ENCODE data around the gene METTL23. TPM values are rescaled to one million over a fixed set of nuclear protein-coding genes. Genes with fewer than 3 reads are reported as not detected.

METTL23 gene
- total and polyA plus RNA-seq, 2 donors (not counting 3 experiments of a cell fraction or from before 2014, with no cell fraction given): 19.5 to 33.4 TPM

DNA sequence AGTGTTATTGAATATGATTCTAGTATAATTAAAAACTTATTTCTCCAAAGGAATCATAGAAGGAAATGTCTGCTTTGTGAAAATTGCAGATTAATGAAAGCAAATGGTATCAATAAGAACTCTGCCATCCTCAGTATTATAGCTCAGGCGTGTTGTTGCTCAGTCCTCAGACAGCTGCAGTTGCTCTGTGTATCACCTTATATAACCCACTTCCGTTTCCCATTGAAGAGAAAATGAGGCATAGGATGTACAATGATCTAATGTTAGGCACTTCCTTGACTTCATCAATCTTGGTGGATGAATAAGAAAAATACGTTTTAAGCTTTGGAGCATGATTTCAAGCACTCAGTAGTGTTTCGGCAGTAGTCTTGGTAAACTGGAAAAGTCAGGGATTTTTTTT is 25.4 kb downstream of the METTL23 start:
- dilution Hi-C loops (cut with MboI; ENCODE audit: extremely low pct_ligation_motif_present, low sequenced_read_pairs) (no loop called here), intact Hi-C loops (cut with micrococcal nuclease) (no loop called here)
- H3K79me2 ChIP-seq (ENCODE audit: control insufficient read depth, insufficient read depth, low read length): no peaks in the 10 kb centered on the region
- no peaks in the 10 kb centered on the region for H3K9me1 ChIP-seq (replicated peaks; ENCODE audit: control insufficient read depth, extremely low read depth, insufficient read depth, low read length)
- H3K36me3 ChIP-seq (ENCODE audit: control insufficient read depth in 2 of 2, extremely low read depth in 1 of 2, insufficient read depth in 2 of 2, low read length in 2 of 2): no peaks in the 10 kb centered on the region
- H3K9ac ChIP-seq (replicated peaks; ENCODE audit: extremely low read depth, insufficient read depth, low read length): no peak overlapping the region
- H2AFZ ChIP-seq (ENCODE audit: low read depth, low read length): no peak overlapping the region
- H4K20me1 ChIP-seq (replicated peaks; ENCODE audit: control insufficient read depth, extremely low read depth, insufficient read depth, low read length): no peaks in the 10 kb centered on the region
- FAIRE-seq (no peak), DNase-seq (ENCODE audit: low read depth, low spot score) (no peak)
- H3K4me1 ChIP-seq (ENCODE audit: control insufficient read depth, extremely low read depth, insufficient read depth, low read length): no peaks in the 10 kb centered on the region
- H3K9me3 ChIP-seq (replicated peaks; ENCODE audit: control insufficient read depth, insufficient read depth, low read length): no peaks in the 10 kb centered on the region
- BruUV-seq (replicated peaks): no TSS peak
- no peak overlapping the region for H3K27ac ChIP-seq (ENCODE audit: insufficient read depth, low read depth, low read length)
- ChIA-PET POLR2A (no interaction called here), CTCF (no interaction called here)
- H3K4me3 ChIP-seq (replicated peaks in 1 of 3; ENCODE audit: insufficient read depth in 1 of 3, low read depth in 1 of 3, low read length in 3 of 3): no peak overlapping the region
- no peak for TF ChIP-seq POLR2A (IDR thresholded peaks at IDR 0.05; ENCODE audit: low read depth, low read length)
- TF ChIP-seq, protein P1, sequence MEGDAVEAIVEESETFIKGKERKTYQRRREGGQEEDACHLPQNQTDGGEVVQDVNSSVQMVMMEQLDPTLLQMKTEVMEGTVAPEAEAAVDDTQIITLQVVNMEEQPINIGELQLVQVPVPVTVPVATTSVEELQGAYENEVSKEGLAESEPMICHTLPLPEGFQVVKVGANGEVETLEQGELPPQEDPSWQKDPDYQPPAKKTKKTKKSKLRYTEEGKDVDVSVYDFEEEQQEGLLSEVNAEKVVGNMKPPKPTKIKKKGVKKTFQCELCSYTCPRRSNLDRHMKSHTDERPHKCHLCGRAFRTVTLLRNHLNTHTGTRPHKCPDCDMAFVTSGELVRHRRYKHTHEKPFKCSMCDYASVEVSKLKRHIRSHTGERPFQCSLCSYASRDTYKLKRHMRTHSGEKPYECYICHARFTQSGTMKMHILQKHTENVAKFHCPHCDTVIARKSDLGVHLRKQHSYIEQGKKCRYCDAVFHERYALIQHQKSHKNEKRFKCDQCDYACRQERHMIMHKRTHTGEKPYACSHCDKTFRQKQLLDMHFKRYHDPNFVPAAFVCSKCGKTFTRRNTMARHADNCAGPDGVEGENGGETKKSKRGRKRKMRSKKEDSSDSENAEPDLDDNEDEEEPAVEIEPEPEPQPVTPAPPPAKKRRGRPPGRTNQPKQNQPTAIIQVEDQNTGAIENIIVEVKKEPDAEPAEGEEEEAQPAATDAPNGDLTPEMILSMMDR (IDR thresholded peaks at IDR 0.05; ENCODE audit: extremely low read depth in 1 of 2, insufficient read depth in 1 of 2, low read depth in 1 of 2, low read length in 2 of 2): no peak
- no peak for TF ChIP-seq JUN (IDR thresholded peaks at IDR 0.05; ENCODE audit: borderline replicate concordance, insufficient read depth, insufficient read length, low read depth)
- TF ChIP-seq, protein P2, sequence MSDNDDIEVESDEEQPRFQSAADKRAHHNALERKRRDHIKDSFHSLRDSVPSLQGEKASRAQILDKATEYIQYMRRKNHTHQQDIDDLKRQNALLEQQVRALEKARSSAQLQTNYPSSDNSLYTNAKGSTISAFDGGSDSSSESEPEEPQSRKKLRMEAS (IDR thresholded peaks at IDR 0.05; ENCODE audit: insufficient read depth, insufficient read length): no peak
- no peak for TF ChIP-seq GATA2 (IDR thresholded peaks at IDR 0.05; ENCODE audit: insufficient read depth, insufficient read length, low read depth, low read length)
- TF ChIP-seq MYC (IDR thresholded peaks at IDR 0.05; ENCODE audit: low read depth, low read length): no peak
- TF ChIP-seq POLR2AphosphoS5 (IDR thresholded peaks at IDR 0.05; ENCODE audit: insufficient read depth, low read depth, low read length): no peak
- TF ChIP-seq FOS (IDR thresholded peaks at IDR 0.05; ENCODE audit: borderline replicate concordance, insufficient read depth, low read length): no peak
- TF ChIP-seq EZH2 (IDR thresholded peaks at IDR 0.05; ENCODE audit: borderline replicate concordance, low read depth, low read length, severe bottlenecking): no peak
- no peaks in the 10 kb centered on the region for H3K27me3 ChIP-seq (ENCODE audit: control insufficient read depth in 2 of 2, insufficient read depth in 2 of 2, low read length in 2 of 2)
- no peak overlapping the region for H3K4me2 ChIP-seq (ENCODE audit: insufficient read depth, low read length)

All from endothelial cell of umbilical vein (primary cell).